Spinal cord (tissue), 10 donors: Measurements from ENCODE around the gene ACSL3. TPM values are rescaled to one million over a fixed set of nuclear protein-coding genes. Genes with fewer than 3 reads are reported as not detected.

Experiments used
- DNase-seq, 6 donors: peaks; one replicate each; pipeline versions ENCODE4 v3.0.0 to v3.0.0-alpha.2; 2013 to 2015; ENCODE audit warnings: low spot score in 6 of 6, low read depth in 4 of 6
- H3K27ac ChIP-seq: one replicate; pipeline ENCODE4 v1.5.1; 2013; ENCODE audit warnings: low read depth, low read length, control low read depth
- H3K27me3 ChIP-seq: one replicate; pipeline ENCODE4 v1.6.1; 2013; ENCODE audit warnings: low read length; ENCODE audit not compliant: control insufficient read depth, insufficient read depth
- H3K36me3 ChIP-seq: one replicate; pipeline ENCODE4 v1.6.1; 2013; ENCODE audit warnings: low read length; ENCODE audit not compliant: control insufficient read depth, insufficient read depth
- H3K4me1 ChIP-seq: one replicate; pipeline ENCODE4 v1.6.1; 2013; ENCODE audit warnings: low read length; ENCODE audit not compliant: control insufficient read depth, insufficient read depth
- H3K4me3 ChIP-seq: one replicate; pipeline ENCODE4 v1.5.1; 2013; ENCODE audit warnings: low read depth, low read length, control low read depth
- H3K9me3 ChIP-seq: one replicate; pipeline ENCODE4 v1.6.1; 2013; ENCODE audit warnings: low read length; ENCODE audit not compliant: control insufficient read depth, insufficient read depth
- WGBS: methylation state at CpG from one replicate; pipeline ENCODE4 v1.1.5; 2013; ENCODE audit warnings: missing lambda C conversion rate; ENCODE audit not compliant: insufficient coverage; 5-methylcytosine and 5-hydroxymethylcytosine counted together
- polyA plus RNA-seq, 2 donors: library from polyadenylated mRNA; unstranded; fragments of 120-200 nt; gene quantifications; one replicate each; pipeline ENCODE4 v1.2.1, GENCODE V29; 2013; ENCODE audit not compliant: insufficient read length in 2 of 2
- total RNA-seq, 2 donors: library from RNA; depleted of rRNA in 1 of 2; stranded (reverse); fragments of 120-200 nt in 1 of 2; fragments of >200 nt in 1 of 2; gene quantifications; one replicate each; pipeline versions ENCODE4 v1.2.3 to v1.2.4, GENCODE V29; 2013 to 2014
- donor health status: healthy.

ACSL3 gene
- total and polyA plus RNA-seq, 4 donors = 101 to 227 (median 115) TPM

DNA sequence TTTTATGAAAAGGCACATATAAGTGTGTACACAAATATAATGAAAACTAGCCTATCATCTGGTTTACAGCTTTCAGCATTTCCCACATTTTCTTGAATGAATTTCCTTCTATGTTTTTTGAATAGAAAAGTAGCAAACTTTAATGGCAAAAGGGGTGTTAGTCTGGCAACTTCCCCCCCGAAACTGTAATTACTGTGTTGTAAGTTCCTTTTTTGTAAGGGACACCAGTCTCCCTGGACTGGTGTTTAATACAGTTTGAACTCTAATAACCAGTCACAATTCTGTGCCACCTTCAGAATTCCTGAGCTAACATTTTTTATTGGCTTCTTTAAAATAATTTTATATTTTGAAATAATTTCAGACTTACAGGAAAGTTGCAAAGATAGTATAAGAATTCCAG is 94.2 kb downstream of the ACSL3 start:
- no peaks in the 10 kb centered on the region for H3K36me3 ChIP-seq
- DNase-seq = no peak
- no peaks in the 10 kb centered on the region for H3K4me1 ChIP-seq
- H3K9me3 ChIP-seq = no peaks in the 10 kb centered on the region
- WGBS = no CpG with 5 or more reads among the region's 1 CpG
- no peak overlapping the region for H3K27ac ChIP-seq
- H3K4me3 ChIP-seq = no peak overlapping the region
- H3K27me3 ChIP-seq = no peaks in the 10 kb centered on the region

DNA sequence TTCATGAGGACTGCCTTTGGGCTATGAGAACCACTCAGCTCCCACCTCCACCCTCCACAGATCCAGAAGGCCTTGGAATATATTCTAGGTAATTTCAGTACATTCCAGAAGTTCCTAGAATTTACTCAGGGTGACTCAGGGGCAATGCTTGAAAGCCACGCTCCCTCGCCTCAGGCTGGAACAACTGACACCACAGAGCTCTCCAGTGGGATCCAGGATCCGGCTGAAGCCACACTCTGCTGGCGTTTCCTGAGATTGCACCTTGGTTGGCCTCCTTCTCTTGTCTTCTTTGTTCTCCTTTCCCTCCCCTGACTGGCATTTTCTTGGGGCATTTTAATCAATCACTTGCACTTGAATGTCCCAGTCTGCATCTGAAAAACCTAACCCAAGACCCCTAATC is 98.5 kb downstream of the ACSL3 start:
- Histone ChIP-seq H3K27ac (no peak overlapping the region), H3K9me3 (no peaks in the 10 kb centered on the region), H3K27me3 (no peaks in the 10 kb centered on the region), H3K36me3 (no peaks in the 10 kb centered on the region), H3K4me3 (no peak overlapping the region), H3K4me1 (no peaks in the 10 kb centered on the region)
- WGBS = 71% methylated on average over 4 of the region's 4 CpGs
- no peak for DNase-seq

DNA sequence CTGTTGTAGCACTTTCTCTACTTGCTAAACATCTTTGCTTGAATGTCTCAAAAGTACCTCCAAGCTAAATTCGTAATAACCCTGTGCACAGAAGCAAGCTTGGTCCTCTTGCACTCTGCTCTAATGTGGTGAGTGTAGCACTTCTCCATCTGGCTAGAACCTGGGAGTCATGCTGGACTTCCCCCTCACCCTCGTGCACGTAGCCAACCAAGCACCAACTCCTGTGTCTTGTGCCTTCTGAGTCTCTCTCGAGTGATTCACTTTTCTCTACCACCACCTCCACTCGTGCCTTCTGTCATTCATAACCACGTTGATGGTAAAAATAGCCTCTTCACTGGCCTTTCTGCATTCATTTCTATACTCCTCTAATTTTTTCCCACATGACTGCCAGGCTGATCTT is 99.3 kb downstream of the ACSL3 start:
- no peaks in the 10 kb centered on the region for H3K9me3 ChIP-seq
- H3K4me3 ChIP-seq = no peak overlapping the region
- no peaks in the 10 kb centered on the region for H3K4me1 ChIP-seq
- no peak for DNase-seq
- H3K27me3 ChIP-seq = no peaks in the 10 kb centered on the region
- no peaks in the 10 kb centered on the region for H3K36me3 ChIP-seq
- WGBS = 86% methylated on average over 6 of the region's 6 CpGs
- no peak overlapping the region for H3K27ac ChIP-seq

DNA sequence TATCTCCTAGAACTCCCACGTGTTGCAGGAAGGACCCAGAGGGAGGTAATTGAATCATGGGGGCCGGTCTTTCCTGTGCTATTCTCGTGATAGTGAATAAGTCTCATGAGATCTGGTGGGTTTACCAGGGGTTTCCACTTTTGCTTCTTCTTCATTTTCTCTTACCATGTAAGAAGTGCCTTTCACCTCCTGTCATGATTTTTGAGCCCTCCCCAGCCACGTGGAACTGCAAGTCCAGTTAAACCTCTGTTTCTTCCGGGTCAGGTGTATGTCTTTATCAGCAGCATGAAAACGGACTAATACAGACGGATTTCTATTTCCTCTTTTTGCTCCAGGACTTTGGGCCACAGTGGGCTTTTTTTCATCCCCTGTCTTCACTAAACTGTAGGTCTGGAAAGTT is 102.8 kb downstream of the ACSL3 start:
- WGBS = 96% methylated on average over 4 of the region's 7 CpGs
- no peak overlapping the region for H3K27ac ChIP-seq
- no peak for DNase-seq
- H3K4me3 ChIP-seq = no peak overlapping the region
- no peaks in the 10 kb centered on the region for H3K27me3 ChIP-seq
- H3K4me1 ChIP-seq = no peaks in the 10 kb centered on the region
- no peaks in the 10 kb centered on the region for H3K9me3 ChIP-seq
- H3K36me3 ChIP-seq = no peaks in the 10 kb centered on the region

DNA sequence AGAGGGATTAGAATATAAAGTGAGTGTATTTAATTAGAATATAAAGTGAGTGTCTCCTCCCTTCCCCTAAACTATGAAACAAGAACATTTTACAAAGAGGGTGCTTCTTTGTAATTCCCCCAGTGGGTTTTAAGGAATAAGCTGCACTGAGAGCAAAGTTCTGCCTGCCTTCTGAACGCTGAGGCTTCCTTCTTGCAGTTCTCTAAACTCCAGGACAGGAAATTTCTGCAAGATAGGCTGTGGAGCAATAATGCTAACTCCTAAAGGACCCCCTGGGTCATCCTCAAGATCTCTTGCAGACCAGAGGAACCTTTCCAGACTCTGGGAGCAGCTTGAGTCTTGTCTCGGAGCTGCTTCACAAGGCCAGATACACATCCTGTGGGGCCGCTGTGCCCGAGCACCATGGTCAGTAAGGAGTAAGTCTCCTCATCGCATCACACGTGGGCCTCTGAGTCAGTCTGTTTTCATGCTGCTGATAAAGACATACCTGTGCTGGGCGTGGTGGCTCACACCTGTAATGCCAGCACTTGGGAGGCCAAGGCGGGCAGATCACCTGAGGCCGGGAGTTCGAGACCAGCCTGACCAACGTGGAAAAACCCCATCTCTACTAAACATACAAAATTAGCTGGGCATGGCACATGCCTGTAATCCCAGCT is 103.7 kb downstream of the ACSL3 start:
- WGBS = 85% methylated on average over 6 of the region's 11 CpGs
- no peaks in the 10 kb centered on the region for H3K36me3 ChIP-seq
- no peaks in the 10 kb centered on the region for H3K27me3 ChIP-seq
- H3K27ac ChIP-seq = no peak overlapping the region
- H3K9me3 ChIP-seq = no peaks in the 10 kb centered on the region
- no peak overlapping the region for H3K4me3 ChIP-seq
- DNase-seq = no peak
- H3K4me1 ChIP-seq = no peaks in the 10 kb centered on the region

DNA sequence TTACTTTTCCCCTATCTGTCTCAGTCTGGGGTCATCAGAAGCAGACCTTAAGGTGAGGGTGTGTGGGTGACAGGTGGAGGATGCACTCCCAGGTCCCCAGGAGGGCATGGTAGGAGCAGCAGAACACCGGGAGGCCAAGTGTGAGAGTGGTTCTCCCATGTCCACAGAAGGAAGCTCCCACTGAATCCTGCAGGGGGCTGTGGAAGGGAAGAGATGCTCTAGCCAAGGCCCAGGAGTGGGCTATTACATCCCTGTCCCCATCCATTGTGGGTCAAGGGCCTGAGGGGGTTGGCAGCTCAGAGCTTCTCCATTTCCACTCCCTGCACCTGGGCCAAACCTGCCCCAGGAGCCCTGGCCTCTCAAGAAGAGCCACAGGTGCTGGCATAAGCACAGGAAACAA is 104.7 kb downstream of the ACSL3 start:
- no peaks in the 10 kb centered on the region for H3K4me1 ChIP-seq
- DNase-seq = no peak
- no peaks in the 10 kb centered on the region for H3K9me3 ChIP-seq
- no peaks in the 10 kb centered on the region for H3K27me3 ChIP-seq
- WGBS = 100% methylated on average over 1 of the region's 1 CpG
- H3K36me3 ChIP-seq = no peaks in the 10 kb centered on the region
- no peak overlapping the region for H3K4me3 ChIP-seq
- H3K27ac ChIP-seq = no peak overlapping the region

DNA sequence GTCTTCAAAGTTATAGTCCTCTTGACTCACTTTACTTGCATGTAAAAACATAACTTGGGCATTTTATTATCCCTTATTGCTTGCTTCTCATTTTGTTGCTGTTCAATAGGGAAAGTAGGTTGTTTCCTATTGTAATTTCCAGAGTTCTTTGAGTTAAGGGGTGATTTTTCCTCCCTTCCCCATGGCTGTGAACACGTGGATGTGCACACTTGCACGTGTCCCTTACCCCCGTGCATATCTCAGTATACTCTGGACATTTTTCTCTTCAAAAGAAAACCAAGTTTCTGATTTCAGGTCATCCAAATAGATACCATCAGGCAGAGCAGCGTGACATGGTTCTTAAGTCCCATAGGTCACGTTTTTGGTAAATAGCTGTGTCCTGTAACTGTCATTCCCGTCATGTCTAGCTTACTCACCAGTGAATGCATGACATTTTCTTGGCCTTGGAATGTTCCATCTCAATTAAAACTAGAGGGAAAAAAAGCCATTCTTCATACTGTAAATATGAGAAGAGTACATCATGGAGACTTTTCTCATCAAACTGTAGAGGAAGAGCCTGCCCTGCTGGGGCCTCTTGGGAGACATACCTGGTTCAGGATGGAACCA is 107.8 kb downstream of the ACSL3 start:
- peaks cover 2% of the 10 kb centered on the region for H3K4me1 ChIP-seq
- no peak overlapping the region for H3K4me3 ChIP-seq
- H3K27me3 ChIP-seq = no peaks in the 10 kb centered on the region
- no peaks in the 10 kb centered on the region for H3K9me3 ChIP-seq
- no peak overlapping the region for H3K27ac ChIP-seq
- no peak for DNase-seq
- 100% methylated on average over 2 of the region's 6 CpGs for WGBS
- no peaks in the 10 kb centered on the region for H3K36me3 ChIP-seq

DNA sequence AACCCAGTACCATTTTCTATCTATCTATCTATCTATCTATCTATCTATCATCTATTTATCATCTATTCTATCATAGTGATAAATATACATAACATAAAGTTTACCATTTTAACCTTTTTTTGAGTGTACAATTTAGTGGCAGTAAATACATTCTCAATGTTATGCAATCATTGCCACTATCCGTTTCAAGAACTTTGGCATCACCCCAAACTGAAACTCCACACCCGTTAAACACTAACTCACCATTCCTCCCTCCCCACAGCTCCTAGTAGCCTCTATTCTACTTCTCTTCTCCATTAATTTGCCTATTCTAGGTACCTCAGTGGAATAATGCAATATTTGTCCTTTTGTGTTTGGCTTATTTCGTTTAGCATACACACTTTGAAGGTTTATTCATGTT is 108.7 kb downstream of the ACSL3 start:
- Histone ChIP-seq H3K4me1 (peaks cover 2% of the 10 kb centered on the region), H3K27me3 (no peaks in the 10 kb centered on the region), H3K36me3 (no peaks in the 10 kb centered on the region), H3K27ac (no peak overlapping the region), H3K4me3 (no peak overlapping the region), H3K9me3 (no peaks in the 10 kb centered on the region)
- DNase-seq = no peak
- whole genome bisulfite sequencing = 52% methylated on average over 2 of the region's 3 CpGs

DNA sequence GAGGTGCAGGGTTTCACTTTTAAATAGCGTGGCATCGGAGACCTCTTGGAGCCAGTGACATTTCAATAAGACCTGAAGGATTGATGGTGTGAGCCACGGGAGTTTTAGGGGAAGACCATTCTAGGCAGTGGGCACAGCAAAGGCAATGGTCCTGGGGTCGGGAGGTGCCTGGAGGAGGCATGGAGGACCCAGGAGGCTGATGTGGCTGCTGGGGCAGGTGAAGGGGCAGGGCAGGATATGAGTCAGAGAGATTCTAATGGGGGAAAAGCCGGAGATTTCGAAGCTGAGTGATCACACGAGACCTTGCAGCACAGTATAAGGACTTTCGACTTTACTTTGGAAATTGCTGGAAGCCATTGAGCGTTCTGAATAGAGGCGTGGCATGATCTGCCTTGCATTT is 111.6 kb downstream of the ACSL3 start:
- WGBS = 88% methylated on average over 10 of the region's 10 CpGs

DNA sequence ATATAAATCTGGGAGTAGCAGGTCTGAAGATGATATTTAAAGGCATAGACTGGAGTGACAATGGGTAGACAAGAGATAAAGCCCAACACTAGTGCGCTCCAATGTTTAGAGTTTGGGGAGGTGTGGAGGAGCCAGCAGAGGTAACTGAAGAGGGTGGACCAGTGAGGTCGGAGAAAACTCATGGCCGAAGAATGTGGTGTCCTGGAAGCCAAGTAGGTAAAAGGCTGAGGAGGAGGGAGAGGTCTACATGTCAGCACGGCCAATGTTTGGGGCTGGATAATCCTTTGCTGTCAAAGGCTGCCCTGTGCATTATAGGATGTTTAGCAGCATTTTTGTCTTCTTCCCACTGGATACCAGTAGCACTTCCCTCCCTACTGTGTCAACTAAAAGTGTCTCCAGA is 112.4 kb downstream of the ACSL3 start:
- no peak overlapping the region for H3K27ac ChIP-seq

More for the DNA sequence above, 111.6 kb downstream of the ACSL3 start:
- no peaks in the 10 kb centered on the region for H3K36me3 ChIP-seq
- H3K27ac ChIP-seq = no peak overlapping the region
- no peak overlapping the region for H3K4me3 ChIP-seq
- H3K4me1 ChIP-seq = peaks cover 5% of the 10 kb centered on the region
- DNase-seq = no peak
- H3K27me3 ChIP-seq = no peaks in the 10 kb centered on the region
- H3K9me3 ChIP-seq = no peaks in the 10 kb centered on the region

More for the DNA sequence above, 112.4 kb downstream of the ACSL3 start:
- Histone ChIP-seq H3K4me1 (peaks cover 5% of the 10 kb centered on the region), H3K27me3 (no peaks in the 10 kb centered on the region), H3K36me3 (no peaks in the 10 kb centered on the region), H3K9me3 (no peaks in the 10 kb centered on the region), H3K4me3 (no peak overlapping the region)
- no peak for DNase-seq
- WGBS = 94% methylated on average over 3 of the region's 4 CpGs
